OCI-LY1 (cell line): Measurements from ENCODE around the gene TRMT61B.

Experiments used
- H2AFZ ChIP-seq: fragments of 200-600 bp; sonication (generic), shearing (Covaris generic); 2 replicates; pipeline ENCODE4 v1.6.0; 2014; ENCODE audit warnings: antibody characterized with exemption, mild to moderate bottlenecking, low read length
- H3F3A ChIP-seq: fragments of 200-600 bp; sonication (generic), shearing (Covaris generic); 2 replicates; pipeline ENCODE4 v1.6.0; 2014; ENCODE audit warnings: mild to moderate bottlenecking, antibody characterized with exemption, low read length, moderate library complexity; ENCODE audit not compliant: insufficient read depth
- H3K27ac ChIP-seq: fragments of 200-600 bp; sonication (generic); 2 replicates; pipeline ENCODE4 v1.5.1; 2014; ENCODE audit warnings: low read length, mixed run types, mild to moderate bottlenecking, low read depth; ENCODE audit not compliant: poor library complexity, severe bottlenecking
- H3K27me3 ChIP-seq: fragments of 200-600 bp; sonication (generic); 2 replicates; pipeline ENCODE4 v1.6.0; 2014; ENCODE audit warnings: antibody characterized with exemption, mild to moderate bottlenecking, low read length, moderate library complexity; ENCODE audit not compliant: insufficient read depth
- H3K36me3 ChIP-seq: fragments of 200-600 bp; sonication (generic); 2 replicates; pipeline ENCODE4 v1.6.1; 2014; ENCODE audit warnings: mild to moderate bottlenecking, antibody characterized with exemption, low read length, moderate library complexity, mixed read lengths; ENCODE audit not compliant: insufficient read depth
- H3K4me1 ChIP-seq: fragments of 200-600 bp; sonication (generic); 2 replicates; pipeline ENCODE4 v1.5.1; 2014; ENCODE audit warnings: mild to moderate bottlenecking, low read length, moderate library complexity; ENCODE audit not compliant: insufficient read depth, severe bottlenecking
- H3K4me2 ChIP-seq: fragments of 200-600 bp; sonication (generic), shearing (Covaris generic); 2 replicates; pipeline ENCODE4 v1.6.1; 2014; ENCODE audit warnings: low read length
- H3K4me3 ChIP-seq: fragments of 200-600 bp; sonication (generic); 2 replicates; pipeline ENCODE4 v1.5.1; 2014; ENCODE audit warnings: low read length, low read depth, mild to moderate bottlenecking, mixed read lengths; ENCODE audit not compliant: poor library complexity, severe bottlenecking
- H3K79me2 ChIP-seq: fragments of 200-600 bp; shearing (Covaris generic); 2 replicates; pipeline ENCODE4 v1.6.1; 2016; ENCODE audit warnings: mixed run types, low read length, mixed read lengths; ENCODE audit not compliant: insufficient read depth
- H3K9ac ChIP-seq: fragments of 200-600 bp; sonication (generic), shearing (Covaris generic); 2 replicates; pipeline ENCODE4 v1.6.1; 2014; ENCODE audit warnings: mild to moderate bottlenecking, low read length, mixed read lengths
- H3K9me2 ChIP-seq: fragments of 200-600 bp; sonication (generic), shearing (Covaris generic); 2 replicates; pipeline ENCODE4 v1.6.1; 2014; ENCODE audit warnings: low read depth, mild to moderate bottlenecking, low read length, mixed read lengths
- H3K9me3 ChIP-seq: fragments of 200-600 bp; shearing (Covaris generic); 2 replicates; pipeline ENCODE4 v1.6.1; 2014; ENCODE audit warnings: low read length, mixed read lengths
- H4K20me1 ChIP-seq: fragments of 200-600 bp; sonication (generic), shearing (Covaris generic); 2 replicates; pipeline ENCODE4 v1.6.0; 2016; ENCODE audit warnings: mild to moderate bottlenecking, low read length; ENCODE audit not compliant: insufficient read depth
- EZH2 ChIP-seq: fragments of 200-600 bp; sonication (generic), shearing (Covaris generic); IDR thresholded peaks from 2 replicates; pipeline ENCODE4 v1.8.0; 2017; ENCODE audit warnings: borderline replicate concordance, mixed run types, mild to moderate bottlenecking, antibody characterized with exemption, low read length, moderate library complexity, mixed read lengths
- TF ChIP-seq, protein P1 (sequence below): fragments of 200-600 bp; sonication (generic), shearing (Covaris generic); IDR thresholded peaks from 2 replicates; pipeline ENCODE4 v1.5.1; 2017; ENCODE audit warnings: mild to moderate bottlenecking, antibody characterized with exemption, low read length, moderate library complexity, mixed read lengths

Gene TRMT61B

DNA sequence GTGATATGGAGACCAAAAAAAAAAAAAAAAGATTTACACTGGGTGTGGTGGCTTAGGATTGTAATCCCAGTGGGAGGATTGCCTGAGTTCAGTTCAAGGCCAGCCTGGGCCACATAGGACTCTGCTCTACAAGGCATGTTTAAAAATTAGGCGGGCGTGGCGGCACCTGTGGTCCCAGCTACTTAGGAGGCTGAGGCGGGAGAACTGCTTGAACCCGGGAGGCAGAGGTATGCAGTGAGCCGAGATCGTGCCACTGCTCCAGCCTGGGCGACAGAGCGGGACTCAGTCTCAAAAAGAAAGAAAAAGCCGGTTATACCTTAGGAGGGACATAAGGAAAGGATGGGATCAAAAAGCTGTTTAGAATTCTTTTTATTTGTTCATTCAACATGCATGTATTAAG, 60.2 kb downstream of the TRMT61B start:
- H3K79me2 ChIP-seq: no peaks in the 10 kb centered on the region
- H3K4me3 ChIP-seq: peak overlapping the region; percentile 47
- H3K4me1 ChIP-seq: peaks cover 8% of the 10 kb centered on the region
- no peaks in the 10 kb centered on the region for H4K20me1 ChIP-seq
- H2AFZ ChIP-seq: no peak overlapping the region
- H3K27me3 ChIP-seq: no peaks in the 10 kb centered on the region
- no peak for TF ChIP-seq EZH2
- TF ChIP-seq, protein P1, sequence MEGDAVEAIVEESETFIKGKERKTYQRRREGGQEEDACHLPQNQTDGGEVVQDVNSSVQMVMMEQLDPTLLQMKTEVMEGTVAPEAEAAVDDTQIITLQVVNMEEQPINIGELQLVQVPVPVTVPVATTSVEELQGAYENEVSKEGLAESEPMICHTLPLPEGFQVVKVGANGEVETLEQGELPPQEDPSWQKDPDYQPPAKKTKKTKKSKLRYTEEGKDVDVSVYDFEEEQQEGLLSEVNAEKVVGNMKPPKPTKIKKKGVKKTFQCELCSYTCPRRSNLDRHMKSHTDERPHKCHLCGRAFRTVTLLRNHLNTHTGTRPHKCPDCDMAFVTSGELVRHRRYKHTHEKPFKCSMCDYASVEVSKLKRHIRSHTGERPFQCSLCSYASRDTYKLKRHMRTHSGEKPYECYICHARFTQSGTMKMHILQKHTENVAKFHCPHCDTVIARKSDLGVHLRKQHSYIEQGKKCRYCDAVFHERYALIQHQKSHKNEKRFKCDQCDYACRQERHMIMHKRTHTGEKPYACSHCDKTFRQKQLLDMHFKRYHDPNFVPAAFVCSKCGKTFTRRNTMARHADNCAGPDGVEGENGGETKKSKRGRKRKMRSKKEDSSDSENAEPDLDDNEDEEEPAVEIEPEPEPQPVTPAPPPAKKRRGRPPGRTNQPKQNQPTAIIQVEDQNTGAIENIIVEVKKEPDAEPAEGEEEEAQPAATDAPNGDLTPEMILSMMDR: no peak
- H3K27ac ChIP-seq: no peak overlapping the region
- no peak overlapping the region for H3K9ac ChIP-seq
- H3K9me3 ChIP-seq: no peaks in the 10 kb centered on the region
- H3K9me2 ChIP-seq: no peaks in the 10 kb centered on the region
- peak overlapping the region; percentile 53; the same call in 1 of the 2 replicates for H3K4me2 ChIP-seq
- no peaks in the 10 kb centered on the region; the same call in 1 of the 2 replicates for H3K36me3 ChIP-seq
- no peaks in the 10 kb centered on the region for H3F3A ChIP-seq

DNA sequence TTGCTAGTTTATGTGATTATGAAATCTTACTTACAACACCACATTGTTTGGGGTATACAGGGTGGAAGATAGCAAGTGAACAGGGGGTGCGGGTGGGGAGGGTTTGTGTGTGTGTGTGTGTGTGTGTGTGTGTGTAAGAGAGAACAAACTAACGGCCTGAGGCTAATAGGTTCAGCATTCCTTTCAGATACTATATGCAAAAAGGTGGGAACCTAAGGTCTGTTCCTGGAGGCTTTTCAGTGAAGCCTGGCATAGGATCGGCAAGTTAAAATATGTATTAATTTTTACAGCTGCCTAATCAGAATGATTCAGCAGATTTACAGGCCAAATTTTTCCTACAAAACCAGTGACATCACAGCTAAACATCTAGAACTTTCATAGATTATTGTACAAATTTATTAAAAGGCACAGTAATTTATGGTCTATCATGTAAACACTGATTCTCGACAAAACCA, 67.1 kb downstream of the TRMT61B start:
- Histone ChIP-seq H3K9me3 (no peaks in the 10 kb centered on the region), H4K20me1 (no peaks in the 10 kb centered on the region), H3K9me2 (no peaks in the 10 kb centered on the region), H3K27me3 (no peaks in the 10 kb centered on the region), H3K4me1 (no peaks in the 10 kb centered on the region), H3K79me2 (no peaks in the 10 kb centered on the region), H3K27ac (no peak overlapping the region), H3K9ac (no peak overlapping the region), H3K4me2 (no peak overlapping the region), H2AFZ (no peak overlapping the region), H3K36me3 (peaks cover 57% of the 10 kb centered on the region), H3F3A (no peaks in the 10 kb centered on the region), H3K4me3 (no peak overlapping the region)
- TF ChIP-seq, protein P1: no peak
- no peak for TF ChIP-seq EZH2

DNA sequence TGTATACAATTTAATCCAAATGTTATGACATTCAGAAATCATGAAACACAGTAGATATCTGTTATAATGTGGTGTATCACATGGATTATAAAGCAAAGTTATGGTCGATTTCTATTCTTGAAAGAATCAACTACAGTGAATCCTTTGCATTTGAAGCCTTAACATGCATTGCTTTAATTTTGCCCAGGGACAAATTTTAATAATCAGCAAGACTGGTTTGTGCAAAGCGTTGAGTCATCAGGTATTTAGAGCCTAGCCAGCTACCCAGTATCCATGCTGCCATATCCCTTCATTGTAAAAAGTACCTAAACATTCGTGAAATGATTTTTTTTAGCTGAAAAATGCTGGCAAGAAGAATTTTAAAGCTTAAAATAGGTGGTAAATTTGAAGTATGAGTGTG, 68.4 kb downstream of the TRMT61B start:
- TF ChIP-seq, protein P1: no peak
- TF ChIP-seq EZH2: no peak
- Histone ChIP-seq H3K27ac (no peak overlapping the region), H3K9me3 (0 out of 2 replicates have a peak, but pooled peaks cover 7% of the 10 kb centered on the region), H3K27me3 (no peaks in the 10 kb centered on the region), H4K20me1 (no peaks in the 10 kb centered on the region), H3K36me3 (peaks cover 69% of the 10 kb centered on the region), H3K4me3 (no peak overlapping the region), H3K9me2 (no peaks in the 10 kb centered on the region), H3K4me1 (no peaks in the 10 kb centered on the region), H3K4me2 (no peak overlapping the region), H2AFZ (no peak overlapping the region), H3K9ac (no peak overlapping the region), H3K79me2 (peaks cover 1% of the 10 kb centered on the region; the same call in 1 of the 2 replicates), H3F3A (no peaks in the 10 kb centered on the region)
